ENCODE data around the gene FHIT. TPM values are rescaled to one million over a fixed set of nuclear protein-coding genes. Genes with fewer than 3 reads are reported as not detected.
"Not testable (repeated sequence)": the region's sequence is repeated elsewhere in the genome, so short reads cannot be mapped to it uniquely, and the experiment has no call there.

FHIT gene
- total RNA-seq, 2 experiments from 2014 or later, result 7.6 to 7.9 TPM

DNA sequence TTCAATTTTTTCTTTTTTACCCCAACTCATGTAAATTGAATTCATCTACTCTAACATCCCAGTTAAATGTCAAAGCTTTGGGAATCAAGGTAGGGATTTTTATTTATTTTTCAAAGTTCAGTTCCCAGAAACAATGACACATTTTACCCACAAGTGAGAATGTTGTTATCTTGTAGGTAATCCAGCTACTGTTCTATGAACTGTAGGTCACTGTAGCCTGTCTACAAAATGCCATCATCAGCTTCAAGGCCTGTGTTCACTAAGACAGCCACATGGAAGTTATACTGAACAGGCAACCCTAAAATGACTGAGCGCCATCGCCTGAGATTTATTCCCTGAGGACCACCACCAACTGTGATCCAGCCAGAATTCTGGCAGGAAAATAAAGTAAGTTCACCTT lies 219.7 kb downstream of the FHIT start:
- H3K36me3 Mint-ChIP-seq (ENCODE audit: low read depth), result no peaks in the 10 kb centered on the region
- H3K4me1 Mint-ChIP-seq (ENCODE audit: low read depth), result no peaks in the 10 kb centered on the region
- ChIA-PET CTCF (no interaction called here), POLR2A (no interaction called here)
- no peaks in the 10 kb centered on the region for H3K27me3 Mint-ChIP-seq
- peaks cover 17% of the 10 kb centered on the region for H3K9me3 Mint-ChIP-seq
- H3K4me3 Mint-ChIP-seq, result no peak overlapping the region
- DNase-seq, result no peak
- H3K27ac Mint-ChIP-seq, result no peak overlapping the region
- intact Hi-C loops (cut with micrococcal nuclease), result no loop called here
- no peak for ATAC-seq
- no peak for TF ChIP-seq CTCF (IDR thresholded peaks at IDR 0.05)

DNA sequence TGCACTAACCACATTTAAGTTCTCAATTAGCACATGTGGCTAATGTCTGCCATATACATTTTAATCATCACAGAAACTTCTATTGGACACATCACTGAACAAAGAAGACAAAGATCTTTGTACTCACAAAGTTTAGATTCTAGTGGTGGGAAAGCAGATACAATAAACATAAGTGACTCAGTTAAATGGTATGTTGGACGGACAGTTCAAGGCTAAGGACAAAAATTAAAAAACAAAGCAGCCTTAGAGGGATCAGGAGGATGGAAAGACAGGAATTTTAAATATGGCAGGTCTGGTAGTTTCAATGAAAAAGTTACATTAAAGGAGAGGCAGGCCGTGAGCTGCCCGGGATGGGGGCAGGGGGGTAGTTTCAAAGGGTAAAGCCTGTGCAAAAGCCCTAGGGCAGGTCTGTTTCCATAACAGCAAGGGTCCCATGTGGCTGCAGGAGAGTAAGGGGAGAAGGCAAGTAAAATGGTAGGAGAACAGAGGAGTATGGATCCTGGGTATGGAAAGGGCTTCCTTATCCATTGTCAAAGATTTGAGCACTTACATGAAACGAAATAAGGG lies 220.7 kb downstream of the FHIT start:
- H3K27ac Mint-ChIP-seq, result no peak overlapping the region

DNA sequence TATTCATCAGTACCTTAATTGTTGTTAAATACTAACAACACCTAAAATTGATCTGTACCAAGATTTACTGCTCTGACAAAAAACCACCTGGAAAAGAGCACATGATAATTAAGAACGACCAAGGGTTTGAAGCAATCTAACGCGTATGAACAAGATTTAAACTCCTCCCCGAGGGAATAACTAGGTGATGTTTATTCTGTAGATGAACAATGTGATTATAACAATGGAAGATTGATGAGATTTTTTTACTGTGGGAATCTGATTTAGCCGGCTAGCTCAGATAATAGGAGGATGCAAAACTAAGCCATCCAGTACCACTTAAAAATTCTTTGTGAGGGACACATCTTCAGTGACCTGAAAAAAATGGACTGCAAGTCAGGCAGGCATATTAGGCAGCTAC lies 222.1 kb downstream of the FHIT start:
- no peak overlapping the region for H3K4me3 Mint-ChIP-seq
- H3K4me1 Mint-ChIP-seq (ENCODE audit: low read depth), result no peaks in the 10 kb centered on the region
- no peaks in the 10 kb centered on the region for H3K36me3 Mint-ChIP-seq (ENCODE audit: low read depth)
- ChIA-PET CTCF (no interaction called here), POLR2A (no interaction called here)
- intact Hi-C loops (cut with micrococcal nuclease), result no loop called here
- H3K27me3 Mint-ChIP-seq, result no peaks in the 10 kb centered on the region
- ATAC-seq (no peak), DNase-seq (no peak)
- peaks cover 11% of the 10 kb centered on the region for H3K9me3 Mint-ChIP-seq
- TF ChIP-seq CTCF (IDR thresholded peaks at IDR 0.05), result no peak
- no peak overlapping the region for H3K27ac Mint-ChIP-seq

More for the DNA sequence above, 220.7 kb downstream of the FHIT start:
- intact Hi-C loops (cut with micrococcal nuclease), result no loop called here
- no peak for ATAC-seq
- Mint-ChIP-seq H3K4me1 (ENCODE audit: low read depth) (no peaks in the 10 kb centered on the region), H3K36me3 (ENCODE audit: low read depth) (no peaks in the 10 kb centered on the region), H3K27me3 (no peaks in the 10 kb centered on the region), H3K4me3 (no peak overlapping the region), H3K9me3 (peaks cover 17% of the 10 kb centered on the region)
- TF ChIP-seq CTCF (IDR thresholded peaks at IDR 0.05), result no peak
- ChIA-PET POLR2A (no interaction called here), CTCF (no interaction called here)
- no peak for DNase-seq

DNA sequence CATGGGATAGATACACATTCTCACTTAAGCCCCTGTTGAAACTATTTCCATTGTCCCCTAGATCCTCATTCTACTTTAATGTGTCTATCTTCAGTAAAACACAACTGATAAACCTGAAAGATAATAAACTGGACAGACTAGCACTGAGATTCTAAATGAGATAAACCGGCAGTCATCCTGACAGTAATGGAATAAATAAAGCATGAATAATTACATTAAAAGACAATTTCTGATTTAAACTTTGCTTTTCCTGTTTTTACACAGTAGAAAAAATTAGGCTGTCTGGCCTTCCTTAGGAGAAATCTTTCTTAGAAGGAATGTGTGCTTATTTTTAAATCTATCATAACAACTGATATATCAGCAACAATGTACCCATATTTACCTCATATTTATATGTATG lies 232.4 kb downstream of the FHIT start:
- Mint-ChIP-seq H3K4me1 (ENCODE audit: low read depth) (no peaks in the 10 kb centered on the region), H3K27me3 (no peaks in the 10 kb centered on the region), H3K9me3 (peaks cover 11% of the 10 kb centered on the region), H3K4me3 (no peak overlapping the region), H3K36me3 (ENCODE audit: low read depth) (peaks cover 16% of the 10 kb centered on the region), H3K27ac (no peak overlapping the region)
- DNase-seq, result no peak
- no peak for TF ChIP-seq CTCF (IDR thresholded peaks at IDR 0.05)
- no peak for ATAC-seq
- intact Hi-C loops (cut with micrococcal nuclease), result no loop called here
- ChIA-PET POLR2A (no interaction called here), CTCF (no interaction called here)

DNA sequence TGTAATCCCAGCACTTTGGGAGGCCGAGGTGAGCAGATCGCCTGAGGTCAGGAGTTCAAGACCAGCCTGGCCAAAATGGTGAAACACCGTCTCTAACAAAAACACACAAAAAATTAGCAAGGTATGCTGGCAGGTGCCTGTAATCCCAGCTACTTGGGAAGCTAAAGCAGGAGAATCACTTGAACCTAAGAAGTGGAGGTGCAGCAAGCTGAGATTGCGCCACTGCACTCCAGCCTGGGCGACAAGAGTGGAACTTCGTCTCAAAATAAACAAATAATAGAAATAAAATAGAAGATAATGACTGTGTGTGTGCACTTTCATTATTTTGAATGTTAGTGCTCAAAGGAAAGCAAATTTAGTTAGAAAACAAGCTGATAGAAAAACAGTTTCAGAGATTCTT lies 234.2 kb downstream of the FHIT start:
- intact Hi-C loops (cut with micrococcal nuclease); H3K27me3 Mint-ChIP-seq; H3K4me1 Mint-ChIP-seq (ENCODE audit: low read depth); DNase-seq; ATAC-seq; POLR2A ChIA-PET; H3K9me3 Mint-ChIP-seq; H3K4me3 Mint-ChIP-seq; CTCF ChIA-PET; H3K27ac Mint-ChIP-seq: not testable (repeated sequence)
- H3K36me3 Mint-ChIP-seq (ENCODE audit: low read depth), result peaks cover 12% of the 10 kb centered on the region

DNA sequence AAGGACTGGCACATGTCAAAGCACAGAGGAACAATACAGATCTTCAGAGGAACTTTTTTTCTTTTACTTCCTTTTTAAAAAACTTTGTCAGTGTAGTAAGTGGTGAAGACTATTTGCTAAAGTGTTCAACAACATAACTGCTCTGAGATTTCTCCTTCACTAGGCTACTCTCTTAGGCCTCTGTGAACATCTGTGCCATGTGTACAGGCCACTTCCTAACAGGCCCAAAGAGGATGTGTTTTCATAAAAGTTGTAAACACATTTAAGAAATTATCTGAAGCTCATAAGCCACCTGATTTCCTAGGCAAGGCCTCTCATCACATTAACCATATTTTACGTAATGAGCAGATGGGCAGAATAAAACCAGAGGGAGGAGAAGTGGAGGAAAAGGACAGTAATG lies 235.4 kb downstream of the FHIT start:
- ATAC-seq (no peak), DNase-seq (no peak)
- ChIA-PET POLR2A (no interaction called here), CTCF (no interaction called here)
- no peak overlapping the region for H3K27ac Mint-ChIP-seq
- TF ChIP-seq CTCF (IDR thresholded peaks at IDR 0.05), result no peak
- peaks cover 4% of the 10 kb centered on the region for H3K36me3 Mint-ChIP-seq (ENCODE audit: low read depth)
- no peak overlapping the region for H3K4me3 Mint-ChIP-seq
- H3K27me3 Mint-ChIP-seq, result no peaks in the 10 kb centered on the region
- peaks cover under 1% of the 10 kb centered on the region for H3K9me3 Mint-ChIP-seq
- no peaks in the 10 kb centered on the region for H3K4me1 Mint-ChIP-seq (ENCODE audit: low read depth)
- intact Hi-C loops (cut with micrococcal nuclease), result no loop called here

Data from activated CD8-positive, alpha-beta T cell treated with anti-CD3 and anti-CD28 coated beads for 36 hours (primary cell).